MM.1S (cell line): ENCODE measurements around the gene KPNA1.

Experiments used
- DNase-seq: peaks from one replicate; pipeline ENCODE4 v3.0.0-alpha.2; 2015
- H2AFZ ChIP-seq: fragments of 300-600 bp; sonication (generic); 2 replicates; pipeline ENCODE4 v1.6.0; 2016; ENCODE audit warnings: antibody characterized with exemption, low read length
- H3F3A ChIP-seq: fragments of 300-600 bp; sonication (generic); 2 replicates; pipeline ENCODE4 v1.6.1; 2016; ENCODE audit warnings: mild to moderate bottlenecking, antibody characterized with exemption, low read length, moderate library complexity, mixed read lengths; ENCODE audit not compliant: insufficient read depth
- H3K27ac ChIP-seq: fragments of 300-600 bp; sonication (generic); 2 replicates; pipeline ENCODE4 v1.5.1; 2016; ENCODE audit warnings: mild to moderate bottlenecking, low read length
- H3K27me3 ChIP-seq: fragments of 300-600 bp; sonication (generic); replicated peaks from 2 replicates; pipeline ENCODE4 v1.6.0; 2016; ENCODE audit warnings: low read length; ENCODE audit not compliant: insufficient read depth
- H3K36me3 ChIP-seq: fragments of 300-600 bp; sonication (generic); replicated peaks from 2 replicates; pipeline ENCODE4 v1.6.1; 2016; ENCODE audit warnings: mild to moderate bottlenecking, low read length, mixed read lengths; ENCODE audit not compliant: insufficient read depth
- H3K4me1 ChIP-seq: fragments of 300-600 bp; sonication (generic); 2 replicates; pipeline ENCODE4 v1.6.1; 2016; ENCODE audit warnings: low read length, mixed read lengths
- H3K4me2 ChIP-seq: fragments of 300-600 bp; sonication (generic); 2 replicates; pipeline ENCODE4 v1.6.0; 2016; ENCODE audit warnings: low read depth, low read length
- H3K4me3 ChIP-seq: fragments of 300-600 bp; sonication (generic); 2 replicates; pipeline ENCODE4 v1.5.1; 2016; ENCODE audit warnings: low read length, mixed read lengths
- H3K79me2 ChIP-seq: fragments of 300-600 bp; sonication (generic); 2 replicates; pipeline ENCODE4 v1.6.1; 2016; ENCODE audit warnings: mixed run types, low read length, mixed read lengths
- H3K9ac ChIP-seq: fragments of 300-600 bp; sonication (generic); 2 replicates; pipeline ENCODE4 v1.6.1; 2016; ENCODE audit warnings: low read length, mixed read lengths
- H3K9me2 ChIP-seq: fragments of 300-600 bp; sonication (generic); replicated peaks from 2 replicates; pipeline ENCODE4 v1.6.1; 2016; ENCODE audit warnings: mild to moderate bottlenecking, low read length, mixed read lengths; ENCODE audit not compliant: insufficient read depth
- H3K9me3 ChIP-seq: fragments of 300-600 bp; sonication (generic); replicated peaks from 2 replicates; pipeline ENCODE4 v1.6.1; 2016; ENCODE audit warnings: mild to moderate bottlenecking, low read length, mixed read lengths; ENCODE audit not compliant: insufficient read depth
- H4K20me1 ChIP-seq: fragments of 300-600 bp; sonication (generic); 2 replicates; pipeline ENCODE4 v1.6.1; 2016; ENCODE audit warnings: mild to moderate bottlenecking, low read length, moderate library complexity, mixed read lengths; ENCODE audit not compliant: insufficient read depth
- CTCF ChIP-seq: fragments of 300-600 bp; sonication (generic); IDR thresholded peaks from 2 replicates; pipeline ENCODE4 v1.5.1; 2016; ENCODE audit warnings: antibody characterized with exemption, low read length, mixed read lengths
- EZH2 ChIP-seq: fragments of 300-600 bp; sonication (generic); optimal IDR thresholded peaks from 2 replicates; pipeline ENCODE3; 2017; ENCODE audit warnings: low read depth, mild to moderate bottlenecking, antibody characterized with exemption, low read length, mixed read lengths
- EZH2phosphoT487 ChIP-seq: fragments of 300-600 bp; sonication (generic); IDR thresholded peaks from 2 replicates; pipeline ENCODE4 v1.6.1; 2018; ENCODE audit warnings: antibody characterized with exemption, low read length

The KPNA1 gene

GRCh38 chr3:122377975-122378374 lies 136.8 kb downstream of the KPNA1 start:
- H3K4me3 ChIP-seq: no peak overlapping the region
- H3K4me1 ChIP-seq: peaks cover 7% of the 10 kb centered on the region; the same call in 1 of the 2 replicates
- TF ChIP-seq EZH2 (no peak), EZH2phosphoT487 (no peak), CTCF (no peak)
- H2AFZ ChIP-seq: no peak overlapping the region
- H3K27ac ChIP-seq: no peak overlapping the region
- H3K9ac ChIP-seq: no peak overlapping the region
- H3K79me2 ChIP-seq: peaks cover 75% of the 10 kb centered on the region
- H3K27me3 ChIP-seq: no peaks in the 10 kb centered on the region
- H3F3A ChIP-seq: no peaks in the 10 kb centered on the region
- no peak for DNase-seq
- H3K9me3 ChIP-seq: no peaks in the 10 kb centered on the region
- no peak overlapping the region for H3K4me2 ChIP-seq
- H3K9me2 ChIP-seq: no peaks in the 10 kb centered on the region
- H3K36me3 ChIP-seq: no peaks in the 10 kb centered on the region; the same call in 1 of the 2 replicates
- no peaks in the 10 kb centered on the region for H4K20me1 ChIP-seq

- no peak overlapping the region for H3K9ac ChIP-seq
- H3K9me2 ChIP-seq: no peaks in the 10 kb centered on the region
- no peaks in the 10 kb centered on the region for H3F3A ChIP-seq
- DNase-seq: no peak
- no peaks in the 10 kb centered on the region for H4K20me1 ChIP-seq
- H3K4me1 ChIP-seq: no peaks in the 10 kb centered on the region
- no peaks in the 10 kb centered on the region for H3K27me3 ChIP-seq
- H3K79me2 ChIP-seq: peaks cover 40% of the 10 kb centered on the region
- no peaks in the 10 kb centered on the region for H3K9me3 ChIP-seq
- TF ChIP-seq EZH2phosphoT487 (no peak), EZH2 (no peak), CTCF (no peak)
- no peak overlapping the region for H3K4me3 ChIP-seq
- no peak overlapping the region for H3K4me2 ChIP-seq
- H3K27ac ChIP-seq: no peak overlapping the region
- no peak overlapping the region for H2AFZ ChIP-seq
- no peaks in the 10 kb centered on the region; the same call in 1 of the 2 replicates for H3K36me3 ChIP-seq
These were observed 140.7 kb downstream of the KPNA1 start for GRCh38 chr3:122374034-122374433.
